ENCODE measurements around the gene TMEM222.

DNA sequence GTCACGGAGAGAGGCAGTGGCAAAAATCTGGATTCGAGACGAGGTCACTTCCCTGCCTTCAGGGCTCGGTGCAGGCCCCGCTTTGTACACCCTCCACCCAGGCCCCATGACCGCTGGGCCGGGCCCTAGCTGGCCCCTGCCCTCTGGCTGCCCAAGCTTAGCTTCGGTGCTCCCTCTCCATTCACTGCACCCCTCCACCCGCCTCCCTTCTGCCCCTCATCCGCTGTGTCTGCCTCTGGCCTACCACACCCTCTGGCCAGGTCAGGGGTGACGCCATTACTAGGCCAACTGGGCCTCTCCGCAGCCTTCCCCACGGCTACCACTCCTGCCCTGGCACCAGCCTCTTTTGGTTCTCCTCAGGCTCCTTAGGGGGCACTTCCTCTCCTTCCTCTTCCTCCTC lies 61.7 kb downstream of the TMEM222 start:
- TF ChIP-seq, protein P1, sequence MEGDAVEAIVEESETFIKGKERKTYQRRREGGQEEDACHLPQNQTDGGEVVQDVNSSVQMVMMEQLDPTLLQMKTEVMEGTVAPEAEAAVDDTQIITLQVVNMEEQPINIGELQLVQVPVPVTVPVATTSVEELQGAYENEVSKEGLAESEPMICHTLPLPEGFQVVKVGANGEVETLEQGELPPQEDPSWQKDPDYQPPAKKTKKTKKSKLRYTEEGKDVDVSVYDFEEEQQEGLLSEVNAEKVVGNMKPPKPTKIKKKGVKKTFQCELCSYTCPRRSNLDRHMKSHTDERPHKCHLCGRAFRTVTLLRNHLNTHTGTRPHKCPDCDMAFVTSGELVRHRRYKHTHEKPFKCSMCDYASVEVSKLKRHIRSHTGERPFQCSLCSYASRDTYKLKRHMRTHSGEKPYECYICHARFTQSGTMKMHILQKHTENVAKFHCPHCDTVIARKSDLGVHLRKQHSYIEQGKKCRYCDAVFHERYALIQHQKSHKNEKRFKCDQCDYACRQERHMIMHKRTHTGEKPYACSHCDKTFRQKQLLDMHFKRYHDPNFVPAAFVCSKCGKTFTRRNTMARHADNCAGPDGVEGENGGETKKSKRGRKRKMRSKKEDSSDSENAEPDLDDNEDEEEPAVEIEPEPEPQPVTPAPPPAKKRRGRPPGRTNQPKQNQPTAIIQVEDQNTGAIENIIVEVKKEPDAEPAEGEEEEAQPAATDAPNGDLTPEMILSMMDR (IDR thresholded peaks at IDR 0.05; ENCODE audit: insufficient read depth, low read length, poor library complexity, severe bottlenecking), result no peak
- no peak for TF ChIP-seq EZH2phosphoT487 (conservative IDR thresholded peaks at IDR 0.05; ENCODE audit: low read length)
